Tibial artery (tissue), 4 donors: ENCODE results near the gene AKAP13.

Source experiments
- DNase-seq, 2 donors: peaks; one replicate each; pipeline ENCODE4 v3.0.0-alpha.2; 2019
- H3K27ac ChIP-seq, 2 donors: fragments of 200-600 bp; sonication (generic) in 1 of 2; 1 replicate in 1 of 2; 2 replicates in 1 of 2; pipeline ENCODE4 v1.5.1; 2018 to 2019; ENCODE audit warnings: mild to moderate bottlenecking in 1 of 2
- H3K27me3 ChIP-seq, 2 donors: fragments of 200-600 bp; sonication (generic) in 1 of 2; one replicate each; pipeline versions ENCODE4 v1.5.1 to v1.6.0; 2016 to 2019
- H3K36me3 ChIP-seq, 3 donors: fragments of 200-600 bp; sonication (generic) in 2 of 3; one replicate each; pipeline ENCODE4 v1.5.1; 2016 to 2019; ENCODE audit warnings: mild to moderate bottlenecking in 2 of 3
- H3K4me1 ChIP-seq, 4 donors: fragments of 200-600 bp; sonication (generic) in 2 of 4; 1 replicate in 3 of 4; 2 replicates in 1 of 4; pipeline ENCODE4 v1.5.1; 2016 to 2019
- H3K4me3 ChIP-seq, 2 donors: fragments of 200-600 bp; sonication (generic) in 1 of 2; 1 replicate in 1 of 2; 2 replicates in 1 of 2; pipeline ENCODE4 v1.5.1; 2018 to 2019; ENCODE audit warnings: mild to moderate bottlenecking in 2 of 2
- H3K9me3 ChIP-seq, 3 donors: fragments of 200-600 bp; sonication (generic) in 1 of 3; one replicate each; pipeline ENCODE4 v1.5.1; 2016 to 2019
- CTCF ChIP-seq, 2 experiments: fragments of 200-600 bp in 1 of 2; fragments of 450-650 bp in 1 of 2; IDR thresholded peaks; one replicate each; pipeline ENCODE4 v1.5.1; 2017 to 2019; ENCODE audit warnings: antibody characterized with exemption in 2 of 2, mild to moderate bottlenecking in 1 of 2, moderate library complexity in 1 of 2
- intact Hi-C: fragments of 100-400 bp; cut with DNase I; formaldehyde crosslinking; loops from one replicate; pipeline ENCODE4 v1.15.0; 2023; ENCODE audit warnings: low total_unique reads

AKAP13 gene

GRCh38 chr15:85453144-85453872, 72.9 kb downstream of the AKAP13 start:
- Histone ChIP-seq H3K27ac (no peak overlapping the region), H3K4me1 (no peaks in the 10 kb centered on the region), H3K9me3 (peaks cover 0 to 14% (median 0%) of the 10 kb centered on the region in 3 donors), H3K27me3 (no peaks in the 10 kb centered on the region), H3K36me3 (no peaks in the 10 kb centered on the region), H3K4me3 (no peak overlapping the region)
- intact Hi-C loops, result no loop called here
- no peak for TF ChIP-seq CTCF (IDR thresholded peaks at IDR 0.05)
- DNase-seq, result no peak

- no peak overlapping the region for H3K4me3 ChIP-seq
- no peak for DNase-seq
- intact Hi-C loops, result no loop called here
- no peak overlapping the region for H3K27ac ChIP-seq
- H3K27me3 ChIP-seq, result no peaks in the 10 kb centered on the region
- peaks cover 0 to 14% (median 0%) of the 10 kb centered on the region in 3 donors for H3K9me3 ChIP-seq
- TF ChIP-seq CTCF (IDR thresholded peaks at IDR 0.05), result no peak
- H3K4me1 ChIP-seq, result no peaks in the 10 kb centered on the region
- no peaks in the 10 kb centered on the region for H3K36me3 ChIP-seq
Observed at GRCh38 chr15:85454403-85454802, 74.0 kb downstream of the AKAP13 start.

- Histone ChIP-seq H3K4me1 (peaks cover 0 to 2% (median 0%) of the 10 kb centered on the region in 4 donors), H3K36me3 (no peaks in the 10 kb centered on the region), H3K27me3 (no peaks in the 10 kb centered on the region), H3K27ac (no peak overlapping the region), H3K9me3 (peaks cover 0 to 6% (median 0%) of the 10 kb centered on the region in 3 donors), H3K4me3 (no peak overlapping the region)
- intact Hi-C loops, result no loop called here
- no peak for DNase-seq
- no peak for TF ChIP-seq CTCF (IDR thresholded peaks at IDR 0.05)
Observed at GRCh38 chr15:85455891-85456290, 75.5 kb downstream of the AKAP13 start.

GRCh38 chr15:85456798-85457197, 76.4 kb downstream of the AKAP13 start:
- TF ChIP-seq CTCF (IDR thresholded peaks at IDR 0.05), result no peak
- Histone ChIP-seq H3K9me3 (no peaks in the 10 kb centered on the region), H3K27ac (no peak overlapping the region), H3K36me3 (no peaks in the 10 kb centered on the region), H3K4me1 (peaks cover 0 to 2% (median 0%) of the 10 kb centered on the region in 4 donors), H3K4me3 (no peak overlapping the region), H3K27me3 (no peaks in the 10 kb centered on the region)
- intact Hi-C loops, result no loop called here
- DNase-seq, result no peak

GRCh38 chr15:85457392-85457968, 77.1 kb downstream of the AKAP13 start:
- H3K36me3 ChIP-seq, result no peaks in the 10 kb centered on the region
- no peak overlapping the region for H3K27ac ChIP-seq
- no peaks in the 10 kb centered on the region for H3K9me3 ChIP-seq
- peaks cover 0 to 2% (median 0%) of the 10 kb centered on the region in 4 donors for H3K4me1 ChIP-seq
- no peak for DNase-seq
- no peak for TF ChIP-seq CTCF (IDR thresholded peaks at IDR 0.05)
- intact Hi-C loops, result no loop called here
- H3K4me3 ChIP-seq, result no peak overlapping the region
- H3K27me3 ChIP-seq, result no peaks in the 10 kb centered on the region
